Heart right ventricle (tissue), 16 donors: ENCODE data around the gene WBP2NL. TPM values are rescaled to one million over a fixed set of nuclear protein-coding genes. Genes with fewer than 3 reads are reported as not detected.

Experiments used
- ATAC-seq, 8 donors: fragments of 200-7000 bp; cut with Tn5 transposase; one replicate each; pipeline ENCODE4 v1.9.1; 2020; ENCODE audit warnings: mild to moderate bottlenecking in 8 of 8, moderate library complexity in 8 of 8, moderate number of reproducible peaks in 1 of 8
- DNase-seq, 2 donors: peaks; one replicate each; pipeline ENCODE4 v3.0.0-alpha.2; 2020
- H3K27ac ChIP-seq, 10 donors: fragments of 200-600 bp; sonication (generic) in 2 of 10; one replicate each; pipeline versions ENCODE4 v1.5.0 to v1.8.0; 2020 to 2022; ENCODE audit warnings: mild to moderate bottlenecking in 3 of 10
- H3K27me3 ChIP-seq, 7 donors: fragments of 200-600 bp; one replicate each; pipeline ENCODE4 v1.8.0; 2021 to 2022; ENCODE audit warnings: mild to moderate bottlenecking in 2 of 7
- H3K36me3 ChIP-seq, 9 donors: fragments of 200-600 bp; sonication (generic) in 1 of 9; one replicate each; pipeline versions ENCODE4 v1.5.0 to v1.8.0; 2020 to 2022; ENCODE audit warnings: mild to moderate bottlenecking in 2 of 9
- H3K4me1 ChIP-seq, 9 donors: fragments of 200-600 bp; sonication (generic) in 1 of 9; one replicate each; pipeline versions ENCODE4 v1.5.0 to v1.8.0; 2020 to 2022; ENCODE audit warnings: mild to moderate bottlenecking in 4 of 9
- H3K4me3 ChIP-seq, 10 donors: fragments of 200-600 bp; sonication (generic) in 2 of 10; one replicate each; pipeline versions ENCODE4 v1.5.0 to v1.8.0; 2020 to 2022; ENCODE audit warnings: mild to moderate bottlenecking in 7 of 10, moderate library complexity in 2 of 10
- H3K9me3 ChIP-seq, 11 donors: fragments of 200-600 bp in 10 of 11; sonication (generic) in 2 of 11; one replicate each; pipeline versions ENCODE4 v1.5.0 to v1.8.0; 2013 to 2022; ENCODE audit warnings: mild to moderate bottlenecking in 2 of 11, control low read depth in 1 of 11, moderate library complexity in 1 of 11
- WGBS, 2 donors: extraction: QIAGEN DNeasy Blood & Tissue Kit; methylation state at CpG; one replicate each; pipeline ENCODE4 v1.1.7; 2013; ENCODE audit warnings: inconsistent platforms in 1 of 2; 5-methylcytosine and 5-hydroxymethylcytosine counted together
- intact Hi-C, 10 donors: fragments of 100-400 bp; cut with DNase I; formaldehyde crosslinking; loops; one replicate each; pipeline versions ENCODE4 v1.11.1 to v1.14.2; 2022
- polyA plus RNA-seq, 2 donors: library from polyadenylated mRNA; stranded (reverse); fragments of 200-250 nt; gene quantifications; one replicate each; pipeline ENCODE4 v1.2.3, GENCODE V29; 2013
- total RNA-seq, 10 donors: library from RNA; stranded (reverse); fragmentation: NEBNext Ultra II Directional in 3 of 10; extraction: Animal tissue kit (Norgen Biotek cat#: 25700) in 3 of 10; gene quantifications; one replicate each; pipeline versions ENCODE4 v1.2.1 to v1.2.4, GENCODE V29; 2021 to 2023
- TF ChIP-seq, protein P1 (sequence below), 9 donors: fragments of 200-600 bp; sonication (generic) in 2 of 9; IDR thresholded peaks; one replicate each; pipeline versions ENCODE4 v1.5.0 to v1.8.0; 2021 to 2022; ENCODE audit warnings: antibody characterized with exemption in 9 of 9, mild to moderate bottlenecking in 5 of 9, moderate library complexity in 1 of 9
- donor health status: Arrhythmogenic right ventricular cardiomyopathy.
- donor health status: ischemic (EF 13 %, LVEDD 7.1; RV severe dilation, severe dysfunction).
- donor health status: healthy with polysubstance abuse.
- donor health status: DM: no; HTN: yes; CAD: no.
- donor health status: DM: no; HTN: no; CAD: no.
- donor health status: ischemic (EF 25% LVEDD 6.9; RV normal size, moderate dysfunction).
- donor health status: ischemic (EF 25% LVEDD 5.7; RV mildly dilated, moderate dysfunction).
- donor health status: healthy.
- donor health status: DM: yes; HTN: yes; CAD: no.
- donor health status: Ischemic cardiomyopathy.
- donor health status: ischemic (EF 35%, LVEDD 5.7; RV mildly dilated, moderate dysfunction).
- donor health status: nonischemic (EF 11% LVEDD 7.7; RV severe dilation, severe dysfunction).
- donor health status: DM: yes; HTN: yes; CAD: no.
- donor health status: PGD.
- donor health status: ischemic (EF 29% LVEDD 5.4; RV normal size, mild dysfunction).
- donor health status: nonischemic (EF 23%, LVEDD 6.1; RV moderate dilation, normal function).

WBP2NL gene
- total and polyA plus RNA-seq, 12 donors: 0.09 to 0.81 (median 0.21) TPM; not detected in 5

DNA sequence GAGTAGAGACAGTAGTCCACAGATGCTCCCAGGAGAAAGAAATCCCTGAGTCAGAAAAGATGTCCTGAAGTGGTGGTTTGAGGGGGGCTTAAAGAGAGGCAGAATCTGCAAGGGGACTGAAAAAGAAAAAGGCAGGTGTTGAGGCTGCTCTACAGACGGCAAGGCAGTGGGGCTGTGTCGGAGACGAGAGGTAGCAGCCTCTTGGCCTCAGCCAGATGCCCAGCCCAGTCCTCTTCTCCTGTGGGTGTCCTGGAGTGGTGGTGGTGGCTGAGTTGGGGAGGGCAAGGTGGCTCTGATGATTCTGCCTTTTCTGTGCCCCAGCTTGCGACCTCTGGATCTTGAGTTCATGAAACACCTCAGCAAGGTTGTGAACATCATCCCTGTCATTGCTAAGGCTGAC, 9.3 kb upstream of the WBP2NL start:
- H3K27me3 ChIP-seq: peaks cover 0 to 9% (median 0%) of the 10 kb centered on the region in 7 donors
- ATAC-seq: no peak
- no peak for DNase-seq
- TF ChIP-seq, protein P1, sequence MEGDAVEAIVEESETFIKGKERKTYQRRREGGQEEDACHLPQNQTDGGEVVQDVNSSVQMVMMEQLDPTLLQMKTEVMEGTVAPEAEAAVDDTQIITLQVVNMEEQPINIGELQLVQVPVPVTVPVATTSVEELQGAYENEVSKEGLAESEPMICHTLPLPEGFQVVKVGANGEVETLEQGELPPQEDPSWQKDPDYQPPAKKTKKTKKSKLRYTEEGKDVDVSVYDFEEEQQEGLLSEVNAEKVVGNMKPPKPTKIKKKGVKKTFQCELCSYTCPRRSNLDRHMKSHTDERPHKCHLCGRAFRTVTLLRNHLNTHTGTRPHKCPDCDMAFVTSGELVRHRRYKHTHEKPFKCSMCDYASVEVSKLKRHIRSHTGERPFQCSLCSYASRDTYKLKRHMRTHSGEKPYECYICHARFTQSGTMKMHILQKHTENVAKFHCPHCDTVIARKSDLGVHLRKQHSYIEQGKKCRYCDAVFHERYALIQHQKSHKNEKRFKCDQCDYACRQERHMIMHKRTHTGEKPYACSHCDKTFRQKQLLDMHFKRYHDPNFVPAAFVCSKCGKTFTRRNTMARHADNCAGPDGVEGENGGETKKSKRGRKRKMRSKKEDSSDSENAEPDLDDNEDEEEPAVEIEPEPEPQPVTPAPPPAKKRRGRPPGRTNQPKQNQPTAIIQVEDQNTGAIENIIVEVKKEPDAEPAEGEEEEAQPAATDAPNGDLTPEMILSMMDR (IDR thresholded peaks at IDR 0.05): no peak
- no peaks in the 10 kb centered on the region for H3K4me1 ChIP-seq
- no peaks in the 10 kb centered on the region for H3K36me3 ChIP-seq
- intact Hi-C loops: no loop called here
- H3K4me3 ChIP-seq: no peak overlapping the region
- no peak overlapping the region for H3K27ac ChIP-seq
- 61 to 82% methylated on average over 4 of the region's 4 CpGs for WGBS, 2 donors
- no peaks in the 10 kb centered on the region for H3K9me3 ChIP-seq

DNA sequence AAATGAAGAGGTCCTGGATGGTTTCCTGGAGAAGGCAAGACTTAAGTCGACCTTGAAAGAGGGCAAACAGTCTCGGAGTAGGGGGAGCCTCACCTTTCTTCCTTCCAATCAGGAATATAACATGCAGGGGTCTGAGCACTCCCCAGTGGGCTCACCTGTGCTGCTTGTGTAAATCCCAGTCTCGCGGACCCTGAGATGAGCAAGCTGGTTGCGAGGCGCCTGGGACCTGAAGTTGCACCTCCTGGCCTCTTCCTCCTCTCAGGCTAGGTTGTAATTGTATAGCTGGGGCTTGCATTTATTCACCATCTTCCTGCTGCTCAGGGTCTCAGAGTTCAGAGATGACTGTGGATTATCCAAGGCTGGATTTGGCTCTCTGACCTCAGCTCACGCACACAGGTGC, 7.5 kb upstream of the WBP2NL start:
- Histone ChIP-seq H3K27me3 (peaks cover 0 to 9% (median 0%) of the 10 kb centered on the region in 7 donors), H3K4me3 (no peak overlapping the region), H3K4me1 (no peaks in the 10 kb centered on the region), H3K27ac (no peak overlapping the region), H3K9me3 (no peaks in the 10 kb centered on the region), H3K36me3 (no peaks in the 10 kb centered on the region)
- no peak for ATAC-seq
- TF ChIP-seq, protein P1 (IDR thresholded peaks at IDR 0.05): no peak
- no peak for DNase-seq
- WGBS, 2 donors: 91 to 93% methylated on average over 7 of the region's 7 CpGs
- intact Hi-C loops: no loop called here

GRCh38 chr22:41992496-41992895, 6.1 kb upstream of the WBP2NL start:
- WGBS, 2 donors: 90% methylated on average over 5 of the region's 5 CpGs
- TF ChIP-seq, protein P1 (IDR thresholded peaks at IDR 0.05): no peak
- no peak overlapping the region for H3K4me3 ChIP-seq
- H3K36me3 ChIP-seq: no peaks in the 10 kb centered on the region
- H3K27me3 ChIP-seq: peaks cover 0 to 16% (median 0%) of the 10 kb centered on the region in 7 donors
- no peak overlapping the region for H3K27ac ChIP-seq
- H3K9me3 ChIP-seq: no peaks in the 10 kb centered on the region
- ATAC-seq (no peak), DNase-seq (no peak)
- H3K4me1 ChIP-seq: no peaks in the 10 kb centered on the region
- intact Hi-C loops: no loop called here

GRCh38 chr22:41995211-41995610, 3.4 kb upstream of the WBP2NL start:
- H3K36me3 ChIP-seq: no peaks in the 10 kb centered on the region
- peaks cover 0 to 11% (median 0%) of the 10 kb centered on the region in 9 donors for H3K4me1 ChIP-seq
- no peak for ATAC-seq
- no peak overlapping the region for H3K4me3 ChIP-seq
- peaks cover 0 to 21% (median 3%) of the 10 kb centered on the region in 7 donors for H3K27me3 ChIP-seq
- DNase-seq: no peak
- H3K27ac ChIP-seq: no peak overlapping the region
- TF ChIP-seq, protein P1 (IDR thresholded peaks at IDR 0.05): no peak
- intact Hi-C loops: no loop called here
- 44 to 52% methylated on average over 3 of the region's 3 CpGs for WGBS, 2 donors
- H3K9me3 ChIP-seq: no peaks in the 10 kb centered on the region
